HTR-8/SVneo (cell line): Measurements from ENCODE around the gene MILR1.

ENCODE experiments used
- DNase-seq: peaks from one replicate; pipeline ENCODE4 v3.0.0; 2011; ENCODE audit warnings: low spot score, mixed read lengths; ENCODE audit not compliant: insufficient read length
- FAIRE-seq: peaks from 2 replicates; lab custom pipeline; 2011; peaks lifted over from hg19 to GRCh38; lab: Jason Lieb, UNC

The MILR1 gene

GRCh38 chr17:64499805-64500486 lies 51.0 kb downstream of the MILR1 start:
- FAIRE-seq, result no peak
- no peak for DNase-seq

- DNase-seq (no peak), FAIRE-seq (no peak)
These were observed 51.6 kb downstream of the MILR1 start for GRCh38 chr17:64500487-64500859.

- no peak for DNase-seq
- no peak for FAIRE-seq
These were observed 52.2 kb downstream of the MILR1 start for GRCh38 chr17:64500862-64501765.

- DNase-seq (no peak), FAIRE-seq (no peak)
These were observed 53.1 kb downstream of the MILR1 start for GRCh38 chr17:64502021-64502420.

- FAIRE-seq (no peak), DNase-seq (no peak)
These were observed 53.9 kb downstream of the MILR1 start for GRCh38 chr17:64502809-64503208.

GRCh38 chr17:64503341-64503740 lies 54.4 kb downstream of the MILR1 start:
- DNase-seq (no peak), FAIRE-seq (no peak)

GRCh38 chr17:64503821-64504768 lies 55.2 kb downstream of the MILR1 start:
- no peak for FAIRE-seq
- no peak for DNase-seq

- no peak for DNase-seq
- no peak for FAIRE-seq
These were observed 55.9 kb downstream of the MILR1 start for GRCh38 chr17:64504769-64505339.

- no peak for FAIRE-seq
- peak; percentile 70 for DNase-seq
These were observed 56.7 kb downstream of the MILR1 start for GRCh38 chr17:64505340-64506200.

- peak; percentile 80 for FAIRE-seq
- peak; percentile 94 for DNase-seq
These were observed 57.3 kb downstream of the MILR1 start, which contains the start of gene DDX5 for GRCh38 chr17:64506201-64506575. TSS of gene DDX5 (minus strand) at chr17:64506289. CDS start at chr17:64506119, 170 bp downstream.

GRCh38 chr17:64506576-64507412 lies 57.9 kb downstream of the MILR1 start, which contains the start of gene CEP95:
TSS of gene CEP95 (plus strand) at chr17:64506977. CDS start at chr17:64507098, 121 bp downstream.
- FAIRE-seq, result no peak

GRCh38 chr17:64507413-64507782 lies 58.5 kb downstream of the MILR1 start:
- peak; percentile 65 for DNase-seq
- no peak for FAIRE-seq

More at GRCh38 chr17:64506576-64507412, 57.9 kb downstream of the MILR1 start, which contains the start of gene CEP95:
- no peak for DNase-seq

- no peak for DNase-seq
- no peak for FAIRE-seq
These were observed 59.8 kb downstream of the MILR1 start for GRCh38 chr17:64508683-64509082.

- DNase-seq (no peak), FAIRE-seq (no peak)
These were observed 60.3 kb downstream of the MILR1 start for GRCh38 chr17:64509179-64509578.

GRCh38 chr17:64515419-64515818 lies 66.5 kb downstream of the MILR1 start:
- DNase-seq, result no peak

GRCh38 chr17:64515829-64516228 lies 66.9 kb downstream of the MILR1 start:
- no peak for FAIRE-seq

More at GRCh38 chr17:64515419-64515818, 66.5 kb downstream of the MILR1 start:
- no peak for FAIRE-seq

More at GRCh38 chr17:64515829-64516228, 66.9 kb downstream of the MILR1 start:
- no peak for DNase-seq
